Measurements from ENCODE around the gene TMTC4.
A peak's percentile ranks its signal among the peaks of the same experiment; 100 is the strongest.

DNA sequence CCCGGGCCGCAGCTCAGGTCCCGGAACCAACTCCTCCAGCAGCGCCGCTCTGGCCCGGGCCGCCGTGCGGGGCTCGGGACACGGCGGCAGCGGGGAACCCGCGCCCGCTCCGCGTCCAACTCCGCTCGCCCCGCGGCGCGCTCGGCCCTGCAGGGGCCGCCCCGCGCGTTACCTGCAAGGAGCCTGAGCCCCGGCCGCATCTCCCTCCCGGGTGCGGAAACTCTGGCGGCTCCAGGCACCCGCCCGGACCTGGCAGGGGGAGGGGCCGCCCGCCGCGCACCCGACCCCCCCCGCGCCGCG lies at the start of gene TMTC4:
- TF ChIP-seq POLR2A (IDR thresholded peaks at IDR 0.05) (peak in 1 of 2 donors; percentile 24), CTCF (IDR thresholded peaks at IDR 0.05) (no peak), EP300 (IDR thresholded peaks at IDR 0.05) (no peak)

Measured in tibial nerve (tissue), 4 donors.